ENCODE results near the gene ADGRD1. TPM values are rescaled to one million over a fixed set of nuclear protein-coding genes. Genes with fewer than 3 reads are reported as not detected.
A peak's percentile ranks its signal among the peaks of the same experiment; 100 is the strongest.
"Not testable (repeated sequence)": the region's sequence is repeated elsewhere in the genome, so short reads cannot be mapped to it uniquely, and the experiment has no call there.

The ADGRD1 gene
- total and polyA plus RNA-seq, 8 donors = 25.6 to 167 (median 33.4) TPM

DNA sequence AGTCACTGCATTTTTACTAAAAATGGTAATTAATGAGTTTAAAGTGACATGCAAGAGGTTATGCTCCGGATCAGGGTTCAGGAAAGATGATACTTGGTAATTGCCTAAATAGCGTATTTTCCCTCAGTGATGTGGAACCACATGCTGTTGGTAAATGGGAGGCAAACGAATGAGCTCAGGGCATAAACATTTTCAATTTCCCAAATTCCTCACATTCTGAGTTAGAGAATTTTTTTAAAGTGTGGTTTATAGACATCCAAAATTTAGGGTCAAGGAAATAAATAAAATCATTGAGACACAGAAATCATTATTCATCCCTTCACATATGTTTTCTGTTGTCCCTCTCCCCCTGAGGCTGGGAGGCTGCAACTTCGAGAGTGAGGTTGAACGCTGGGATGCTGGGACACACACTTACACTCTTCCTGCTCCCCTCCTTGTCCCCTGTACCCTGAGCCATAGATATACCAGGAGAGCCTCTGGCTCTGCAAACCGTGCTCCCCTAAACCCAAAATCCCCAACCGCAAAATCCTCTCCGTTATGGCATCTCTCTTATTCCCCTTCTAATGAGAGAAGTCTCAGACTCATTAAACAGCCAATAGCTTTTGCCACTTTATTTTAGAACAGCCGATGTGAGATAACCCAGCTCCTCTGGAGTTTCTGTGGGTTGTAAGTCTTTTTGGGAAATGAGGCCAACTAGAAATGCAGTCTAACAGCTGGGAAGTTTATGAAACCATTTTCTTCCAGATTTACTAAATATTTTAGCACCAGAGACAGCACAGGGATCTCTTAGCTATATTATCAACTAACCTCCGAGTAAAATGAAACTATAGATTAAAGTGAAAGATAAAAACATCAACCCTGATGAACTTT lies 21.4 kb upstream of the ADGRD1 start:
- Histone ChIP-seq H3K27ac (peak overlapping the region in 1 of 2 donors; percentile 19), H3K4me1 (peaks cover 0 to 2% of the 10 kb centered on the region in 2 donors), H3K9me3 (peaks cover 0 to 4% of the 10 kb centered on the region in 2 donors), H3K36me3 (no peaks in the 10 kb centered on the region), H3K27me3 (peaks cover 0 to 8% of the 10 kb centered on the region in 2 donors), H3K4me3 (no peak overlapping the region)
- DNase-seq (no peak), ATAC-seq (no peak)
- intact Hi-C loops (cut with DNase I) = no loop called here
- TF ChIP-seq, protein P1, sequence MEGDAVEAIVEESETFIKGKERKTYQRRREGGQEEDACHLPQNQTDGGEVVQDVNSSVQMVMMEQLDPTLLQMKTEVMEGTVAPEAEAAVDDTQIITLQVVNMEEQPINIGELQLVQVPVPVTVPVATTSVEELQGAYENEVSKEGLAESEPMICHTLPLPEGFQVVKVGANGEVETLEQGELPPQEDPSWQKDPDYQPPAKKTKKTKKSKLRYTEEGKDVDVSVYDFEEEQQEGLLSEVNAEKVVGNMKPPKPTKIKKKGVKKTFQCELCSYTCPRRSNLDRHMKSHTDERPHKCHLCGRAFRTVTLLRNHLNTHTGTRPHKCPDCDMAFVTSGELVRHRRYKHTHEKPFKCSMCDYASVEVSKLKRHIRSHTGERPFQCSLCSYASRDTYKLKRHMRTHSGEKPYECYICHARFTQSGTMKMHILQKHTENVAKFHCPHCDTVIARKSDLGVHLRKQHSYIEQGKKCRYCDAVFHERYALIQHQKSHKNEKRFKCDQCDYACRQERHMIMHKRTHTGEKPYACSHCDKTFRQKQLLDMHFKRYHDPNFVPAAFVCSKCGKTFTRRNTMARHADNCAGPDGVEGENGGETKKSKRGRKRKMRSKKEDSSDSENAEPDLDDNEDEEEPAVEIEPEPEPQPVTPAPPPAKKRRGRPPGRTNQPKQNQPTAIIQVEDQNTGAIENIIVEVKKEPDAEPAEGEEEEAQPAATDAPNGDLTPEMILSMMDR (IDR thresholded peaks at IDR 0.05) = no peak

DNA sequence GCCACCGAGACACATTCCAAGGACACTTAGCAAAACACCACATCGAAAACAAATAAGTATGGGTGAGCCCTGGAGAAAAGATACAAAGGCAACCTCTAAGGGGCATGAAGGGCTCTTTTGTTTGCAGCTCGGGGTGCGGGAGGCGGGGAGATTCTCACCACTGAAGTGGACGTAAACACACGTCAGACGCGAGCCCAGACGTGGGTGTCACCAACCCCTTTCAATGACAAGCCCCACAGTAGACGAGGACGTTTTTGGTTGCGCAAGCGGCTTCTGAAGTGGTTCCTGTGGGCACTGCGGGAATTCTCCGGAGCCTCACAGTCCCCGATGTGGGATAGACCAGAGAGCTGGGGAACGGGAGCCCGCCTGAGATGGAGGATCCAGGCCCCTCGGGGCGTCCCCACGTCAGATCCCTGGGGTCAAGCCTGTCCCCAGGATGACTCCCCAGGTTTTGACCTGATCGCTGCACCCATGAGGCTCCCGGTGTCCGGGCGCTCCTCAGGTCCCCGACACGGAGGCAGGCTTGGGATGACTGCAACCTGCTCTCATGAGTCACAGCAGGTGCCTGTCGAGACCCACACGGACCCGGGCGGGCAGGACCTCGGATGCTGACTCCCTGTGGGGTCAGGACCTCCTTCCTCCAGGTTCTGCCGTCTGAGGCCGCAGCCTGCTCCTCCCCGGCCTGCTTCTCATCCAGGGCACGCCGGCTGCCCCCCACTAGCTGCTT lies 20.3 kb upstream of the ADGRD1 start:
- peaks cover 0 to 2% of the 10 kb centered on the region in 2 donors for H3K4me1 ChIP-seq
- H3K27ac ChIP-seq = peak overlapping the region in 1 of 2 donors; percentile 53
- DNase-seq = peak in 2 of 4 donors; percentile 82 to 89
- no peak overlapping the region for H3K4me3 ChIP-seq
- H3K9me3 ChIP-seq = peaks cover 0 to 4% of the 10 kb centered on the region in 2 donors
- TF ChIP-seq, protein P1 (IDR thresholded peaks at IDR 0.05) = no peak
- ATAC-seq = peak; percentile 88
- intact Hi-C loops (cut with DNase I) = no loop called here
- peaks cover 0 to 8% of the 10 kb centered on the region in 2 donors for H3K27me3 ChIP-seq
- H3K36me3 ChIP-seq = no peaks in the 10 kb centered on the region

- Histone ChIP-seq H3K27me3 (peaks cover 0 to 8% of the 10 kb centered on the region in 2 donors), H3K36me3 (no peaks in the 10 kb centered on the region), H3K4me3 (no peak overlapping the region), H3K9me3 (peaks cover 0 to 4% of the 10 kb centered on the region in 2 donors), H3K27ac (no peak overlapping the region), H3K4me1 (no peaks in the 10 kb centered on the region)
- DNase-seq (no peak), ATAC-seq (no peak)
- TF ChIP-seq, protein P1 (IDR thresholded peaks at IDR 0.05) = no peak
- intact Hi-C loops (cut with DNase I) = no loop called here
Observed at GRCh38 chr12:130934753-130935152, 19.0 kb upstream of the ADGRD1 start.

- no peak for ATAC-seq
- Histone ChIP-seq H3K4me3 (no peak overlapping the region), H3K27me3 (peaks cover 0 to 8% of the 10 kb centered on the region in 2 donors), H3K9me3 (peaks cover 0 to 9% of the 10 kb centered on the region in 2 donors), H3K27ac (no peak overlapping the region), H3K4me1 (no peaks in the 10 kb centered on the region), H3K36me3 (no peaks in the 10 kb centered on the region)
- intact Hi-C loops (cut with DNase I) = no loop called here
- DNase-seq = no peak
- TF ChIP-seq, protein P1 (IDR thresholded peaks at IDR 0.05) = no peak
Observed at GRCh38 chr12:130936561-130936960, 17.1 kb upstream of the ADGRD1 start.

GRCh38 chr12:130937063-130937462 lies 16.6 kb upstream of the ADGRD1 start:
- Histone ChIP-seq H3K9me3 (peaks cover 0 to 9% of the 10 kb centered on the region in 2 donors), H3K4me1 (no peaks in the 10 kb centered on the region), H3K27me3 (peaks cover 0 to 8% of the 10 kb centered on the region in 2 donors), H3K36me3 (no peaks in the 10 kb centered on the region), H3K4me3 (no peak overlapping the region), H3K27ac (no peak overlapping the region)
- DNase-seq (no peak), ATAC-seq (no peak)
- intact Hi-C loops (cut with DNase I) = no loop called here
- TF ChIP-seq, protein P1 (IDR thresholded peaks at IDR 0.05) = no peak

- DNase-seq; H3K27ac ChIP-seq; intact Hi-C loops (cut with DNase I); H3K27me3 ChIP-seq; H3K36me3 ChIP-seq; H3K4me1 ChIP-seq; H3K9me3 ChIP-seq; ATAC-seq; H3K4me3 ChIP-seq: not testable (repeated sequence)
Observed at GRCh38 chr12:130937546-130937945, 16.2 kb upstream of the ADGRD1 start.

Measured in left lung (tissue), 10 donors.